Stomach (tissue), 9 donors: ENCODE results near the gene SLC6A20. TPM values are rescaled to one million over a fixed set of nuclear protein-coding genes. Genes with fewer than 3 reads are reported as not detected.

Experiments
- DNase-seq, 2 donors: peaks; one replicate each; pipeline versions ENCODE4 v3.0.0 to v3.0.0-alpha.2; 2013 to 2019
- H3K27ac ChIP-seq, 5 donors: fragments of 200-600 bp in 4 of 5; sonication (generic) in 4 of 5; one replicate each; pipeline ENCODE4 v1.5.1; 2013 to 2019; ENCODE audit warnings: mild to moderate bottlenecking in 1 of 5, moderate library complexity in 1 of 5
- H3K27me3 ChIP-seq, 3 donors: fragments of 200-600 bp; sonication (generic); one replicate each; pipeline ENCODE4 v1.5.1; 2017 to 2019; ENCODE audit warnings: mixed run types in 1 of 3
- H3K36me3 ChIP-seq, 4 donors: fragments of 200-600 bp; sonication (generic); 1 replicate in 3 of 4; 2 replicates in 1 of 4; pipeline ENCODE4 v1.5.1; 2016 to 2019
- H3K4me1 ChIP-seq, 4 donors: fragments of 200-600 bp; sonication (generic); one replicate each; pipeline ENCODE4 v1.5.1; 2016 to 2019
- H3K4me3 ChIP-seq, 4 donors: fragments of 200-600 bp; sonication (generic) in 3 of 4; one replicate each; pipeline ENCODE4 v1.5.1; 2016 to 2019; ENCODE audit warnings: mild to moderate bottlenecking in 1 of 4
- H3K9me3 ChIP-seq, 4 donors: fragments of 200-600 bp; sonication (generic); one replicate each; pipeline ENCODE4 v1.5.1; 2016 to 2019
- EP300 ChIP-seq: sonication (generic); formaldehyde crosslinking; IDR thresholded peaks from one replicate; pipeline ENCODE4 v1.6.1; 2017; ENCODE audit warnings: antibody characterized with exemption
- POLR2A ChIP-seq, 4 donors: fragments of 450-650 bp; IDR thresholded peaks; one replicate each; pipeline ENCODE4 v1.6.1; 2016; ENCODE audit warnings: antibody characterized with exemption in 4 of 4, control low read depth in 2 of 4, mild to moderate bottlenecking in 1 of 4, moderate library complexity in 1 of 4
- POLR2AphosphoS5 ChIP-seq, 3 donors: sonication (generic); formaldehyde crosslinking; IDR thresholded peaks; one replicate each; pipeline ENCODE4 v1.6.1; 2016; ENCODE audit warnings: antibody characterized with exemption in 3 of 3
- WGBS, 5 donors: extraction: QIAGEN DNeasy Blood & Tissue Kit in 3 of 5; methylation state at CpG; one replicate each; pipeline versions ENCODE4 v1.1.5 to v1.1.7; 2013 to 2018; 5-methylcytosine and 5-hydroxymethylcytosine counted together
- intact Hi-C: fragments of 100-400 bp; cut with DNase I; formaldehyde crosslinking; loops from one replicate; pipeline ENCODE4 v1.15.1; 2023; ENCODE audit warnings: low total_unique reads
- polyA plus RNA-seq, 3 donors: library from polyadenylated mRNA; stranded (reverse); fragments of 200-250 nt; gene quantifications; one replicate each; pipeline ENCODE4 v1.2.3, GENCODE V29; 2013
- total RNA-seq, 5 donors: library from RNA; depleted of rRNA; stranded (reverse); fragments of >200 nt; gene quantifications; one replicate each; pipeline versions ENCODE4 v1.1.0 to v1.2.3, GENCODE V29; 2014 to 2016
- TF ChIP-seq, protein P1 (sequence below), 7 experiments: fragments of 450-650 bp in 4 of 7; fragments of 200-600 bp in 3 of 7; sonication (generic) in 3 of 7; IDR thresholded peaks; one replicate each; pipeline ENCODE4 v1.5.1; 2016 to 2019; ENCODE audit warnings: antibody characterized with exemption in 7 of 7, control low read depth in 2 of 7, mild to moderate bottlenecking in 1 of 7
- donor health status: healthy with polysubstance abuse.
- donor health status: Bipolar disorder and iron deficiency.
- donor health status: healthy.

Gene SLC6A20
- total and polyA plus RNA-seq, 8 donors = 0.10 to 2.6 (median 0.58) TPM; not detected in 3

DNA sequence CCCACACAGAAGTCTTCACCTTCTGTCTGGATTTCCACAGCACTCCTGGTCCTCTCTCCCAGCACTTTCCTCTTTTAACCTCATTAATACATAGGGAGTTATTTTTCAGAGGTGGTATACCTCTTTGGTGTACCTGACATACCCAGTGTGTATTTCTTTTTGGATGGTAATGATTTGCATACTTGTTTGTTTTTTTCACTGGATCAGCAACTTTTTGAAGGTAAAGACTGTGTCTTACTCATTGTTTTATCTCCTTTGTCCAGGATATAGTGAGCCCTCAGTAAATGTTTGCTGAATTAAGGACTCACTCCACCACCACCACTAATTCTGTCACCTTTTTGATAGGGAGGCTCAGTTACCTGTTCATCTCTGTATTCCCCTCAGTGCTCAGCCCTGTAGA, 55.1 kb downstream of the SLC6A20 start:
- no peak for TF ChIP-seq POLR2A (IDR thresholded peaks at IDR 0.05)
- TF ChIP-seq EP300 = no peak
- Histone ChIP-seq H3K4me3 (no peak overlapping the region), H3K36me3 (peaks cover 50 to 100% (median 100%) of the 10 kb centered on the region in 4 donors), H3K27me3 (no peaks in the 10 kb centered on the region), H3K9me3 (no peaks in the 10 kb centered on the region), H3K4me1 (no peaks in the 10 kb centered on the region), H3K27ac (no peak overlapping the region)
- intact Hi-C loops = no loop called here
- no peak for DNase-seq

DNA sequence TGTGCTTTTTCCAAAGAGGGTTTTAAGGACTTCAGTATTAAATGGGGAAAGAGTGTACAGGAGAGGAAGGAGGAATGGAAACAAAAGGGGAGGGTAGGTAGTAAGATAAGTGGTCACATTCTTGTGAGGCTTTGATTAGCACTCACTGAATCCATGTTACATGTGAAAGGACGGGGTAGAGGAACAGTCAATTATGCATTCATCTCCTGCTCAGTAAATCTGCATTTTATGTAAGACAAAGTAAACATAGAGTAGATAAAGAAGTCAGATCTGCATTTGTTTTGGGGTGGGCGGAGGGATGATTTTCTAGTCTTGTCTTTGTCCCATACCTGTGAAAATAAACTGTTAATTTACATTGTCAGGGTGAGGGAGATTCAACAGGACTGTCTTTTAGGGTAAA, 56.3 kb downstream of the SLC6A20 start:
- intact Hi-C loops = no loop called here
- peaks cover 59 to 100% (median 100%) of the 10 kb centered on the region in 4 donors for H3K36me3 ChIP-seq
- TF ChIP-seq EP300 (no peak), POLR2A (IDR thresholded peaks at IDR 0.05) (no peak), POLR2AphosphoS5 (IDR thresholded peaks at IDR 0.05) (no peak)
- TF ChIP-seq, protein P1, sequence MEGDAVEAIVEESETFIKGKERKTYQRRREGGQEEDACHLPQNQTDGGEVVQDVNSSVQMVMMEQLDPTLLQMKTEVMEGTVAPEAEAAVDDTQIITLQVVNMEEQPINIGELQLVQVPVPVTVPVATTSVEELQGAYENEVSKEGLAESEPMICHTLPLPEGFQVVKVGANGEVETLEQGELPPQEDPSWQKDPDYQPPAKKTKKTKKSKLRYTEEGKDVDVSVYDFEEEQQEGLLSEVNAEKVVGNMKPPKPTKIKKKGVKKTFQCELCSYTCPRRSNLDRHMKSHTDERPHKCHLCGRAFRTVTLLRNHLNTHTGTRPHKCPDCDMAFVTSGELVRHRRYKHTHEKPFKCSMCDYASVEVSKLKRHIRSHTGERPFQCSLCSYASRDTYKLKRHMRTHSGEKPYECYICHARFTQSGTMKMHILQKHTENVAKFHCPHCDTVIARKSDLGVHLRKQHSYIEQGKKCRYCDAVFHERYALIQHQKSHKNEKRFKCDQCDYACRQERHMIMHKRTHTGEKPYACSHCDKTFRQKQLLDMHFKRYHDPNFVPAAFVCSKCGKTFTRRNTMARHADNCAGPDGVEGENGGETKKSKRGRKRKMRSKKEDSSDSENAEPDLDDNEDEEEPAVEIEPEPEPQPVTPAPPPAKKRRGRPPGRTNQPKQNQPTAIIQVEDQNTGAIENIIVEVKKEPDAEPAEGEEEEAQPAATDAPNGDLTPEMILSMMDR (IDR thresholded peaks at IDR 0.05) = no peak
- no peak for DNase-seq
- H3K27ac ChIP-seq = no peak overlapping the region
- no peaks in the 10 kb centered on the region for H3K9me3 ChIP-seq
- H3K4me3 ChIP-seq = no peak overlapping the region
- 81 to 93% (median 85%) methylated on average over 2 of the region's 2 CpGs for WGBS, 5 donors
- H3K4me1 ChIP-seq = no peaks in the 10 kb centered on the region
- no peaks in the 10 kb centered on the region for H3K27me3 ChIP-seq

DNA sequence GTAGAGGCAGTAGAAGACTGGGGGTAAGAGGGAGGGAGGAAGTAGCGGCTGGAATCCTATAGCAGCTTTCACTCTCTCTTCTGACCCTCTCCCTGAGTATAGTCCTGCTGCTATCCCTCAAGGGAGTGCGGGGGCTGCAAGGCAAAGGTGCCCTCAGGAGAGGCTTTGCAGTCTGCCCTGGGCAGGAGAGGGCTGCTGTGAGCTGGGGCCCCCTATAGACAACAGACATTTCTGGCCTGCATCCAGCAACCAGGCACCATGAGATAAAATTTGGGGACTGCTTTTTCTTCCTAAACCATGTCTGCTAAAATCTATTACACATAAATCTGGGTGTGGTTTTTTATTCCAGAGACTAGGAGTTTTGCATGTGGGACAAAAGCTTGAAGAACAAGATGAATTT, 59.1 kb downstream of the SLC6A20 start:
- peaks cover 58 to 100% (median 100%) of the 10 kb centered on the region in 4 donors for H3K36me3 ChIP-seq

DNA sequence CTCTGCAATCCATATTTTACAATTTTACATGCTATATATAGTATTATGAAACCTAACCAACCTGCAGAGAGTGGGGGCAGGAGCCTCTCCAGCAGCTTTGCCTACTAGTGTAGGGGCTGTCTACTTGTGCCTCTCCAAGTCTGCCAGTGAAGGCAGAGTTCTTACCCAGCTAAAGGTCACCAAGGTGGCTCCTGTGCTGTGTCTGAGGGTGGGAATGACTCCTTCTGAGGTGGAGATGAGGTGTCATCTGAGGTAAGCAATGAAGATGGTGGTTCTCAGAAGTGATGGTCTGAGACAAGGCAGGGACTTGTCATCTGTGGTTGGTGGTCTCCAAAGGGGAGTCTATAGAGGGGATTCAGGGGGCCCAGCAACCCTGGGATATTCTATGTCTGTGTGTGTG, 59.6 kb downstream of the SLC6A20 start:
- Histone ChIP-seq H3K27ac (no peak overlapping the region), H3K36me3 (peaks cover 61 to 100% (median 100%) of the 10 kb centered on the region in 4 donors), H3K27me3 (no peaks in the 10 kb centered on the region), H3K4me3 (no peak overlapping the region), H3K9me3 (no peaks in the 10 kb centered on the region), H3K4me1 (no peaks in the 10 kb centered on the region)
- DNase-seq = no peak
- TF ChIP-seq, protein P1 (IDR thresholded peaks at IDR 0.05) = no peak
- no peak for TF ChIP-seq POLR2A (IDR thresholded peaks at IDR 0.05)
- no peak for TF ChIP-seq POLR2AphosphoS5 (IDR thresholded peaks at IDR 0.05)
- no peak for TF ChIP-seq EP300
- intact Hi-C loops = no loop called here

More for the DNA sequence above, 59.1 kb downstream of the SLC6A20 start:
- intact Hi-C loops = no loop called here
- Histone ChIP-seq H3K27ac (no peak overlapping the region), H3K9me3 (no peaks in the 10 kb centered on the region), H3K4me1 (no peaks in the 10 kb centered on the region), H3K27me3 (no peaks in the 10 kb centered on the region), H3K4me3 (no peak overlapping the region)
- no peak for TF ChIP-seq POLR2AphosphoS5 (IDR thresholded peaks at IDR 0.05)
- no peak for DNase-seq
- WGBS, 5 donors = 91 to 97% (median 97%) methylated on average over 2 of the region's 2 CpGs

DNA sequence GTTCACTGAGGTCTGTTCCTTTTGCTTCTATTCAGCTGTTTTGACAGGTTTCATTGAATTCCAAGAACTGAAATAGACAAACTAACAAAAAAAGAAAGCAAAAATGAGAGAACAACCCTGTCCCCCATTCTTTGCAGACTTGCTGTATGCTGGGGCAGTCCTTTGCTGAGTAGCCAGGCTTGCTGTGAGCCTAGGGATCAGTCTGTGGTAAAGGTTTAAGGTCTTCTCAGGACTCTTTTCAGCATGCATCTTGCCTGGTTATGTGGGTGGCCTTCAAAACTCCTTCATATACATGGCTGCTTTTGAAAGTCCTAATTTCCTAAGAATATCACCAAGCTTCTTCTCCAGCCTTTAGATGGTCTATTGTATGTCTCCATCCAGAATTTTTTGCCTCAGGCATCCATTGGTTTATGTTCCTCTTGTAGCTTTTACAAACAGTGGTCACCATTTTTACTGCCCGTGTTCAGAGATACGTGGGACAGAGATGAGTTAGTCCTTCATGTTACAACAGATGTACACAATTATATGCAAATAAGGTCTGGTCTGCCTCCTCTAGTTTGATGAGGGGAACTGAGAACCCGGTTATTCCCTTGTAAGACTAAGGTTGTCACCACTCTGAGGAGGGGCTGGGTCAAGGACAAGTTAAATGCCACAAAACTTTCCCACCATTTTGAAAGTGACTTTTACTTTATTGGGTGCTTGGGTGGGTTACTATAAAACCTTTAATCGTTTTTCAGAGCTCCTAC, 65.8 kb downstream of the SLC6A20 start:
- H3K36me3 ChIP-seq = peaks cover 26 to 85% (median 79%) of the 10 kb centered on the region in 4 donors
- H3K27ac ChIP-seq = no peak overlapping the region
- H3K9me3 ChIP-seq = no peaks in the 10 kb centered on the region
- WGBS, 5 donors = 90 to 93% (median 90%) methylated on average over 4 of the region's 4 CpGs
- H3K27me3 ChIP-seq = no peaks in the 10 kb centered on the region
- intact Hi-C loops = no loop called here
- no peak for DNase-seq
- H3K4me1 ChIP-seq = no peaks in the 10 kb centered on the region
- H3K4me3 ChIP-seq = no peak overlapping the region
- TF ChIP-seq POLR2AphosphoS5 (IDR thresholded peaks at IDR 0.05) = no peak
- TF ChIP-seq POLR2A (IDR thresholded peaks at IDR 0.05) = no peak
- no peak for TF ChIP-seq EP300
- TF ChIP-seq, protein P1 (IDR thresholded peaks at IDR 0.05) = no peak
